Neural progenitor cell (in vitro differentiated cells): ENCODE results near the gene ENPP6.

ENCODE experiments used
- EZH2 ChIP-seq: fragments of 200-600 bp; sonication (generic); IDR thresholded peaks from 2 replicates; pipeline ENCODE4 v1.6.1; 2017; ENCODE audit warnings: antibody characterized with exemption, mild to moderate bottlenecking, moderate library complexity
- TF ChIP-seq, protein P1 (sequence below): fragments of 200-600 bp; sonication (generic); IDR thresholded peaks from 2 replicates; pipeline ENCODE4 v1.5.1; 2017; ENCODE audit warnings: antibody characterized with exemption, mild to moderate bottlenecking

DNA sequence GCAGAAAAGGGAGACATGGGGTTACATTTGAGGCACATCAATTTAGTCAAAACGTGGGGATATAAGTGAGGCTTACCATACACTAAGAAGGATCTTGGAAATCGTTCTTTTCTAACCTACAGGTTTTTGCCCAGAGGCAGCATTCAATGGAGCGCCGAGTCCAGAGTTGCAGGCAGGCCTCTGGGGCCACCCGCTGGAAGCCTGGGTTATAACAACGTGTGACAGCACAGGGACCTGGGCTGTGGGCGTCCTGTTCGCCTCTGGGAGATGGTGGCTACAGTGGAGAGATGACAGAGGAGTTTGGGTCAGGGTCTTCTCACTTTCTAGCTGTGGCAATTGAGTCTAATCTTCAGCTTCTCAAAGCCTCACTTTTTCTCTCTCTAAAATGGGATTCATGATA is 53.9 kb downstream of the ENPP6 start:
- TF ChIP-seq, protein P1, sequence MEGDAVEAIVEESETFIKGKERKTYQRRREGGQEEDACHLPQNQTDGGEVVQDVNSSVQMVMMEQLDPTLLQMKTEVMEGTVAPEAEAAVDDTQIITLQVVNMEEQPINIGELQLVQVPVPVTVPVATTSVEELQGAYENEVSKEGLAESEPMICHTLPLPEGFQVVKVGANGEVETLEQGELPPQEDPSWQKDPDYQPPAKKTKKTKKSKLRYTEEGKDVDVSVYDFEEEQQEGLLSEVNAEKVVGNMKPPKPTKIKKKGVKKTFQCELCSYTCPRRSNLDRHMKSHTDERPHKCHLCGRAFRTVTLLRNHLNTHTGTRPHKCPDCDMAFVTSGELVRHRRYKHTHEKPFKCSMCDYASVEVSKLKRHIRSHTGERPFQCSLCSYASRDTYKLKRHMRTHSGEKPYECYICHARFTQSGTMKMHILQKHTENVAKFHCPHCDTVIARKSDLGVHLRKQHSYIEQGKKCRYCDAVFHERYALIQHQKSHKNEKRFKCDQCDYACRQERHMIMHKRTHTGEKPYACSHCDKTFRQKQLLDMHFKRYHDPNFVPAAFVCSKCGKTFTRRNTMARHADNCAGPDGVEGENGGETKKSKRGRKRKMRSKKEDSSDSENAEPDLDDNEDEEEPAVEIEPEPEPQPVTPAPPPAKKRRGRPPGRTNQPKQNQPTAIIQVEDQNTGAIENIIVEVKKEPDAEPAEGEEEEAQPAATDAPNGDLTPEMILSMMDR, result peak; percentile 86
- TF ChIP-seq EZH2, result no peak
